Superior temporal gyrus (tissue), 1 donor: ENCODE measurements around the gene SUCLG1.
A peak's percentile ranks its signal among the peaks of the same experiment; 100 is the strongest.

Experiments used
- DNase-seq: peaks from one replicate; pipeline ENCODE4 v3.0.0-alpha.2; 2016; ENCODE audit errors: extremely low spot score

The SUCLG1 gene

DNA sequence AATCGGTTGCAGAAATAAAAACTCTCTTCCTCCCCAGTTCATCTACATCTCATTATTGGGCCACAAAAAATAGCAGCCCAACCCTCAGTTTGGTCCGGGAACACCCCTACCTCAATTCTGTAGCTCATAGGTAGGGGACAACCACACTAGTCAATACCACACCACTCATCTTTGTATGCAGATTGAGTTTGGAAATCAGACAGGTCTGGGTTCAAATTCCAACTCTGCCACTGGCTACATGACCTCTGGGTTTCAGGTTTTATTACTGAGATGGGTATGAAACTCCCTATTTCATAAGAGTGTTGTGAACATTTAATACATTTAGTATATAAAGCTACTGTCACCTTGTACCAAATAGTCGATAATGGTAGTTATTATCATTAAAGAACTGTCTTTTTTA is 2.2 kb upstream of the SUCLG1 start:
- no peak for DNase-seq

DNA sequence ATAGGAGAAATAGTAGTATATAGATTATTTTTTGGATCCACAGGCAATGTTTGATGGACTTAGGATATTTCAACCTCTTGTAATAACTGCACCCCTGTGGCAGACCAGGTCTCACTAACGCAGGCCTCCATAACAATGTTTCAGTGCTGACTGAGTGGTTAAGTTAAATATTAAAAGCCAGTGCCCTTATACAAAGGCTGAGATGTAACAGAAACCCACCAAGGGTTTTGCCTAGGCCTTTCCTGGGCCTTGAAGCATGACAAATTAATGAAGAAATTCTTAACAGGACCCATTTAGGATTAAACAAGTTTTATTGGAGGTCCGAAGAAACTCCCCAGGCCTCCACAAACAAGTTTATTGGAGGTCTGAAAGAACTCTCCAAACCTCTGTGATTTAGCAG is 1.6 kb upstream of the SUCLG1 start:
- no peak for DNase-seq

DNA sequence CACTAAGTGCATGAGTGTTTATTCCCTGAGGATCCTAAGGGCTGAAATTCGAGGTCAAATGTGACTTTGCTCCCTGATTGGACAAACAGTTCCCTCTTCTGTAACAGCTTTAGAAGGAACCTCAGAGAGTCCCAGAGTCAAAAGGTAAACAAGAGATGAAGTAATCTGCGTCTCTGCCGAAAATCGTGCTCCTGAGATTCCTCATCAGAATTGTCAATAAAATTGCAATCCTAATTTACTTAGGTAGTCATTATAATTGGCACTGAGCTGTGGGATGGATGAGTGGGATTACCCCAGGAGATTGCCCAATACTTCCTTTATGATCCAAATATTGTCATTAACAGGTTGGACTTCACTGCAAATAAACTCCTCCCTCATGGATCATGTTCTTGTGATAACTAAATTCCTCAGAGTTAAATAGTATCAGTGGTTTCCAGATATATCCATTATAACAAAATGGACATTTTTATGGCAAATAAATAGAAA is 907 bp upstream of the SUCLG1 start:
- no peak for DNase-seq

DNA sequence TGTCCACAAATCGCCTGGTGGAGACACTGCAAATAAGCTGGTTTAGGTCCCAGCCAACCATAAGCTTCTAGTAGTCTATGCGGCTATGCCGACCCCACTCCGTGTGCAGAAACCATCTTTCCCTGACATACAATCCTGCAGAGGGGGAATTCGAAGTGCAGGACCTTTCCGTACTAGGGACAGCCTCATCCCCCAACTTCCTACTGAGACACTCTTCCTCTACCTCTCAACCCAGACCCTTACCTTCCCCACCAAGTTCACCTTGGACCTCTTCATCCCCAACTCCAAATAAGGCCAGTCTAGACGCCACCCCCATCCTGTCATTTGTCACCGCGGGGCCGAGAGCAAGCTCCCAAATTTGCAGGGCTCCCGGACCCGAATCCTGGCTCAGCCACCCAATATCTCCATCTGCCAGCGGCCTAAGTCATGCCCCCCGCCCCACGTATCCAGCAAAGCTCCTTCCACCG is 496 bp downstream of the SUCLG1 start:
- no peak for DNase-seq

DNA sequence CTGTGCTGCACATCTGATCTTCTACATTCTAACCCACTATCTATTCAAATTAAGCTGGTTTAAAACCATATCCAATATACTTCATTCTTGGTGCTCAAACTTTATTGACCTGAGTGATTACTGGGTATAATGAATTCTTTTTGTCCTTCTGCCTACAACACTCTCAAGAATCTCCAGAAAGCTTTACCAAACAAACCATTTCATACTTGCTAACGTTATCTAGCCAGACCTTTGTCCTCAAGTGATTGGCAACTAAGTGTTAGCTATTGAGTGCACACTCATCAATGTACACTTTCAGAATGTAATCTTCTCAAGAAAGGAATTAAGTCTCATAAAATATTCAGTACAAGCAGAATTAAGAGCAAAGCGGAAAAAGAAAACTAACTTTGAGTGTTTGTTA is 1.4 kb downstream of the SUCLG1 start:
- no peak for DNase-seq

DNA sequence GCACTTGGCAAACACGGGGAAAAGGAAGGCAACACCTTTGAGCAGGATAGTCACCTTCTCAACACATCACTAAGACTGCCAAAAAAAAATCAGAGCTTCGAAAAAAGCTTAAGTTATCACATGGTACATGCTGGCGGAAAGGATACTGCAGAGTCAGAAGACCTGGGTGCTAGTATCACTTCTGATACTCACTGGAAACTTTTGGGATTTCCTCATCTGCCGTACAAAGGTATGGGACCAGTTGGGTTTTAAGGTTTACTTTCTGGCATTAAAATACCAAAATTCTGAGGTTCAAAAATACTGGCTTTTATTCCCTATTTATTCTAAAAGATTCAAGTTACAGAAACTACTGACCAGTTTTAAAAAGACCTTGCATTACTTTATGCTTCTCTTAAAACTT is 2.9 kb downstream of the SUCLG1 start:
- no peak for DNase-seq

DNA sequence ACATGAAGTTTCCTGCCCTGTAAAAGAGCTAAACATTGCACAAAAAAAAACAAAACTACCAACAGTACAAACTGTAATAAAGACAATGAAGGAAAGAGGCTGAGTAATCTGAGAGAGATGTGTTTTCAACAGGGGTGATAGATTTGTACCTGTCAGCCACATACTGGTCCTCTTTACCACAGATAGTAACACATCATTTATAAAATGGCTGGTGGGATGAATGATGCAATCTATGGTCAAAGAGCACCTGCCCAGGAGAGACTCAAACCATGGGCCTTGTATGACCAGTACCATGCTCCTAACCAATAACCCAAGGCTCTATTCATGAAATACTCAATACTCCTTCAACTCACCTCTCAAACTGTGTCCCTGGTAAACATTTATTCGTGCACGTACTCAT is 4.5 kb downstream of the SUCLG1 start:
- DNase-seq: no peak

DNA sequence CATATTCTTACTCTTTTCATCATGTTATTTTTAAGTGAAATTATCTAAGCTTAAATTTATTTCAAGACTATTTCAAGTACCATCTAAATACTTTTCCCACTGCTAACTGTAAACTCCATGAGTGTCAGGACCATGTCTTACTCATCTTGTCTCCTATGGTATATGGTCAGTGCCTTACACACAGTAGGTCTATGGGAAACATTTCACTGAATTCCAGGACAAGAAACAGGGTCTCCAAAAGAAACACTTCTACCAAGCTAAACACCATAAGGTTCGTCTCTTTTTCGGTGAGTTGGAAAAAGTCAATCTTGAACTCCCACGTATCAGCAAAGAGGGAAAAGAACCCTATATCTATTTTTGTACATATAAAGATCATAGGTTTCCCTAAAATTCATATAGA is 6.5 kb downstream of the SUCLG1 start:
- DNase-seq: no peak

DNA sequence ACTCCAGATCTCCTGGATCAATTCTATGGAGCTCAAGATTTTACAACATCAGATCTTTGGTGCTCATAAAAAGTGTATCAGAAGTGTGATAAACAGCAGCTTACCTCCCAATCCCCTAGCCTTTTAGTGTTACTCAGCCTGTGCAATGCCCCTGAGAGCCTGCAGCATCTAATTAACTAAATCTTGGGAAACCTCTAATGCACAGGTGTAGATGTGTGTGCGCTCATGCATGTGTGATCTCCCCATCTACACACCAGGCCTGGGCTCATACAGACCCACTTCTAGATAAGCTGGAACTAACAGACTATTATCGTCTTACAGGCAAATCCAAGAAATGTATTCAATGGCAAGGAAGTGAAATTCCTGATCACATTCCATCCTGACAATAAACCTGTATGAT is 7.5 kb downstream of the SUCLG1 start:
- DNase-seq: no peak

DNA sequence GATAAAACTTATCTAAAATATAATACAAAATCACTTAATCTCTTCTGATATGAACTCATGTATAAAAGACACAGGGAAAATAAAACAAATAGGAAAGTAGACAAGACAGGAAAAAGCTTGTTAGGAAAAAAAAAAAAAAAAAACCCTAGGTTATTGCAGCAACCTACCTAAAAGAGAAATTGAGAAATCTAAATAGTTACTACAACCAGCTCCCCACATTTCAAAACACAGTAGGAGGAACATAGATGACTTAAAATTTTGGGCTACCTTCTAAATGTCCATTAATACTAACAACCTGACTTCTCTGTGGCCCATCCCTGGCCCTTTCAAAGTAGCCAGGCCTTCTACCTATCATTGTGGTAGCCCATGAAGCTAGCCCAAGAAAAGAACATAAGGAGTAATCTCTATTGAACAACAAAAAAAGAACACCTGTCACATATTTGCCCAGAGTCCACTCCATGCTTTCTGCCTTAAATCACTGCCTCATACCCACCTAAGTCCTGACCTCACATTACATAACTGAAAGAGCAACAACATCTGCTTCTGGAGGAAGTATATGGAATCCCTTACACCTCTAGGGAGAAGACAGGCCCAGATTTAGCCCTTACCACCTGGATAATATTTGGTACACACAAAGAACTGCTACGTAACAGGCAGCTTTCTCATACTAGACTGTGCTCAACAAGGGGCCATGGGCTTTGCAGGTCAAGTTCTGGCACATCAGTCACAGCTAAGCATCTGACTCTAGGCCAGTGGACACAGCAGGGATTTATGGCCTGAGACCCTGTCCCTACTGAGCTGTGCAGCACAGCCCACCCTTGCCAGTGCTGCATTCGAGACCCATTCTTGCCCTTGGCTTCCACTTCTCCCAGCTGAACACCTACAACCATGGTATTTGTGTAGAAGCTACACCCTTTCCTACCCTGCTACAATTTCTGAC is 8.5 kb downstream of the SUCLG1 start:
- no peak for DNase-seq

DNA sequence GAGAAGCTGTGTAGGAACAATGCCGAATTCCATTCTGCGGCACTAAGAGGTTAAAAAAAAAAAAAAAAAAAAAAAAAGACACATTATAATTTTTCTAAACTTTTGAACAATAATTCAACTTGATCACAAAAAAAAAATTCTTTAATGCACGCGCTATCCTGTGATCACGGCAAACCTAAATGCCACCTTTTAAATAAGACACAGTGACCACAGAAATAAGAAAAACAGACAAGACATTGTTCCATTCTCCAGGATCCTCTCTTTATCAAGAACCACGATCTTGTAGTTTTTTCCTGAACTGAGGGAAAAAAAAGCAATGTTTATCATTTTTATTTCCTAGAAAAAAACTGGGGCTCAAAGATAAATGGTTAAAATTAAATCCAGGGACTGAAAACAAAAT is 9.4 kb downstream of the SUCLG1 start:
- no peak for DNase-seq

DNA sequence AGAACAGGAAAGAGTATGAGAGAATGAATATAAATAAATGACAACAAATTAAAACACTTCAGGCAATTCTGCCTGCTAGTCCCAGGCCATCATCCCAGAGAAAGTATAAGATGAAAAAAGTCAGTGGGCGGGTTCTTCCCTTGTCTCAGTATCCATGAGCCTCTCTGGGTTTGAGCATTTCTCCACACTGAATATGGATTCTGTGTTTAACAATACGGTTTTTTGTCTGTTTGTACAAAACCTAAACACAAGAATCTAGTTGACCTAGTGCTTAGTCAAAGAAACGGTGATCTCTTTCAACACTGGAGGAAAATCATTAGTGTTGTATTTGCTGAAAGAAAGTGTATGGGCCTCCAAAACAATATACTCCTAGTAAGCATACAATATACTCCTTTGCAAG is 10.0 kb downstream of the SUCLG1 start:
- DNase-seq: no peak

DNA sequence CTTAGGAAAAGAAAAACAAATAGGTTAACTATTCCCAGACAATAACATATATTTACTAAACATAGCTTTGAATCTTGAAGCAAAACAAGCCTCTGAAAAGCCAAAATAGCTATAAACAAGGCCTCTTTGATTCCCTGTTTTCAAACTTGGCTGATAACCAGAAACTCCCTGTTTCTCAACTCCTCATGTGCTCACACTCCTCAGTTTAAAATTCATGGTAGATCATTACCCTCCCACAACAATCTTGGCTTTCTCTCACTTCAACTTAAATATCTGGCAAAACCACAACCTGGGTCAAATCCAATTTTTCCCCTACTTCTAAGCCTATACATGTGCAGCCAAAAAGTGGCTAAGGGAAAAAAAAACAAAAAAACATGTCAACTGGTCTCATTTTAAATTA is 15.6 kb downstream of the SUCLG1 start:
- peak; percentile 78 for DNase-seq

DNA sequence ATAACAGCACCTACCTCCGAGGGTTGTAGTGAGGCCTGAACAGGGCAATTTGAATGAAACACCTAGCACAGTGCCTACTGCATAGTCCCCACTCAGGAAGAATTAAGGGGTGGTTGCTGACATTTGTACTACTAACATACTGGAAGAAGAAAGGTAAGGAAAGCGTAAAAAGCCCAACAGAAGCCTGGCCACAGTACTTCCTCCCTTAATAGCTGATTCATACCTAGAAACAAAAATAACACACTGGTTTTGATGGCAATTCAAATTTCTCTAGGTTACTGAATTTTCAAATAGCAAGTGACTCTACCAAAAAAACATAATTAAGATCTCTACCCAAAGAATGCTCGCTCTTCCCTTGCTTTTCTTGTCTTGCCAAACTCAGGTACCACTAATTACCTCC is 16.2 kb downstream of the SUCLG1 start:
- DNase-seq: no peak

DNA sequence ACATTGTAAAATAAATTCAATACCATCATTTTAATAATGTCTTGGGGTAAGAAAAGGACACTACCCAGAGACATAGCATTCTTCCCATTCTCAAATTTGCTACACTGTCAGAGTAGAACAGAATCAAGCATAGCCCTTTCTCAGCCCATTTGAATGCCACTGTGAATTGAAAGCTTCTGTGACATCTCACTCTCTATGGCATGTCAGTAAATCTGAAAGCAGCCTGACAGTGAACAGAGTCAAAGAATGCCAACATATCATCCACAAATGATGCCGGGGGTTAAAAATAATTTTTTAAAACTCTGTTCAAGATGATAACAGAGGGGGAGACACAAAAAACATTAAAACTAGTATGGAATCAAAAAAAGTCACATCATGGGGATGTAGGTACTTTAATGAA is 17.6 kb downstream of the SUCLG1 start:
- DNase-seq: no peak

DNA sequence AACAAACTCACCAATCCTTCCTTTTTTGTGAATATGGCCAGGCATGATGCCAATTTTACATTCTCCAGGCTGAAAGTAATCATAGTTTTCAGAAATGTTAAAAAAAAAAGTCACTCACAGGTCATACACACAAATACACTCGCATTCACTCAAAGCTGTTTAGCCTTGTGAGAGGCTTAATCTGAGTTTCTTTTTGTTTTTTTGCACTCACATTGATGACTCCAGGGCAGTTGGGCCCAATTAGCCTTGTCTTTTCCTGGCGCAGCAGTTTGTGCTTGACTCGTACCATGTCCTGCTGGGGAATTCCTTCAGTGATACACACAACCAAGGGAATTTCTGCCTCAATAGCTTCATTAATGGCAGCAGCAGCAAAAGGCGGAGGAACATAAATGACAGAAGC is 18.0 kb downstream of the SUCLG1 start:
- no peak for DNase-seq

DNA sequence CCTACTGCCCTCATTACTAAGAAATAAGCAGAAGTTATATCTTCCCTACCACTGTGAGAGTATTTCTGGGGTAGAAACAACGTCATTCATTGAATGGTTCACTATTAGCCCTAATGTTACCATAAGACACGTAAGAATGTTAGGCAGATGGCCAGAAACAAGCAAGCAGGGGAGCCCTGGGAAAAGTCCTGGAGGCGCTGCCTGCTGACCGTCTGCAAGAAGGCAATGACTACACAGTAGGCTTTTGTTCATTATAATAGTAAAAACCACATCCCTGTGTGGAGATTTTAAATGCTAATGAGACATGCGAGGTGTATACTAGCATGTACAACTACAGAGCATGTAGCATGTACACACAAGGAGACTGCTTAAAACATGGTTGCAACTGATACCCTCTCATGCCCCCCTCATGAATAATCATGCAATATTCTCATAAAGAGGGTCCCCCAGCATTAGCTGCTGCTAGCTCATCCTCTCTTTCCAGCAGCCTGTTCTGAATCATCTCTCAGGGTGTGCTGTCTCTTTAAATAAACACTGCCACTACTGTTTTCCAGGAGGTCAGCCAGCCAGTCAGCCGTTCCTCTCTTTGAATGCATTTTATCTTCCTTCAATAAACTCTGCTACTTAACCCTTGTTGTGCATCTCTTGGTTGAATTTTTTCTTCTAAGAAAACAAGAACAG is 23.6 kb downstream of the SUCLG1 start:
- peak; percentile 77 for DNase-seq

DNA sequence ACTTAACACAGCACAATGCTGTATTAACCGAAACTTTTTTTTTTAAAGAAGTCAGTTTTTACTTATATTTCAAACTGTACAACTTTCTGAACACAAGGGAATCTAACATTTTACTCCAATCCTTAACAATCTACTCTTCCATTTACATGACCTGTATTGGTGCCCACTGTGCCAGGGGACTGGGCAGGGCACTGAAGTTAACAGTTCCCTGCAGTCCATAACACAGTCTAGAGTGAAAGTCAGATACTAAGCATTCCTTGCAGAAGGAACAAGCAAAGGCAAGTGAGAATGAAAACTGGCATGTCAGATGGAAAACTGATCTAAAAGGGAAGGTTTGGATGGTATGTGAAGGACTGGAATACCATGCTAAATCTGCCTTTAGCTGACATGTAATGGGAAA is 29.8 kb downstream of the SUCLG1 start:
- no peak for DNase-seq

DNA sequence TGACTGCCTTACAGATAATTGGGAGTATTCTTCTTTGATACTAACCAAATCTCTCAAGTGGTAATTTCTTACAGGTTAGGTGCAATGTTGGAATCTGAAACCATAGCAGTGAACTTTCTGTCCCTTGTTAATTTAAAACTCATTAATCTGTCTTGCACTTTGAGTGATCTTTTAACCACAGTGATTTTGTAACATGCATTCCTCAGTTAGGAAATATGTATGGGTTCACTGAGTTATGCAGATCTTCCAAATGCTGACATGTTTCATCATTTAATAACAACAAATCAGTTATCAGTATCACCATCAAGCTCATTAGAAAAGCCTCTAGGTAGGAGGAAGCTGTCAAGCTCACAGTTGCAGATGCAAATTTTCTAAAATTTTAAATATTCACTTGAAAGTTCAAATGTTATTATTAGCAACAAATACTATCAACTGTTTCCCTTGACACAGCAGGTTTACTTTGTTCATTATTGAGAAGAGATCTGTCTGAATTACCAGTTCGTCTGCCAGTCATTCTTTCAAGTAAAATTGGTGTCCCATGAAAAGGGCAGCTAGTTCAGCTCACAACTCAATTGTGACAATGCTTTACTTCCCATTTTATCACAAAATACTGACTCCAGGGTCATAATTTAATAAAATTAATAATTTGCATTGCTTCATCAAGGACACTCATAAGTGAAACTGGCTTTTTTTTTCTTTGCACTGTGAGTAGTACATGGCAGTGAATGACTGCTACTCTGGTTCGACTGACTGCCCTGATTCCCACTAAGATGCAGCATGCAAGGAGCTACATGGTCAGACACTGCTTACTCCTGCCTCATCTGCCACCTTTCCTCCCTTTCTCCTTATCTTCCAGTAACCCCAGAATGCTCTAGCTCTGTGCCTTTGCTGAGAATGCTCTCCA is 31.6 kb downstream of the SUCLG1 start:
- DNase-seq: no peak

DNA sequence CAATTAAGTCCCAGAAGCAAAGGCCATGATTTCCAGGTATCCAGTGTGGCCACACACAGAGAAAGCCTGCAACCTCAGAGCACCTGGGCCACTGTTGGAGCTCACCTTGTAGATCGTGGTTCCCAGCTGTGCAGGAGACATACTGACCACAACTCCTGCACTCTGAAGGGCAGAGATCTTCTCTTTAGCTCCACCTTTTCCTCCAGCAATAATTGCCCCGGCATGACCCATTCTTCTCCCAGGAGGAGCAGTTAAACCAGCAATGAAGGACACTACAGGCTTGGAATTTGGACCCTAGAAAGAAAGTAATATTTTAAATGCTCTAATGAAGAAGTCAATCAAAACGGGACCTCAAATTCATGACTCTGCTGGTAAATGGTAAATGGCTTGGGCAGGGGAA is 33.8 kb downstream of the SUCLG1 start:
- no peak for DNase-seq

DNA sequence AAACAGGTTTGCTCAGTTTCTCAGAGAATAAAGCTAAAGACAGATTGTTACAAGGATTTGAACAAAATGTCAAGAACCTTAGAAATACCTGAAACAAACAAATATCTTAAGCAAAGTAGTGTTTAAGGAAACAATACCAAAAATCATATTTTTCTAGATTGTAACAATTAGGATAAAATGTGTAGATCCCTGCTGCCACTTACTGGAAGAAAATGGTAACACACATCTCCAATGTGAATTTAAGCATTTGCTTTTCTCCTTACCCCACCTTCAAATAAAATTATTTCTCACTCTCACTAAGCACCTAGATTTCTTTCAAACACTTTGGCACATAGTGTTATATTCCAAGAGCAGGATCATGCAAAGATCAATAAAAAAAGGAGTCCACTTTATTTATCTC is 34.9 kb downstream of the SUCLG1 start:
- DNase-seq: peak; percentile 57

DNA sequence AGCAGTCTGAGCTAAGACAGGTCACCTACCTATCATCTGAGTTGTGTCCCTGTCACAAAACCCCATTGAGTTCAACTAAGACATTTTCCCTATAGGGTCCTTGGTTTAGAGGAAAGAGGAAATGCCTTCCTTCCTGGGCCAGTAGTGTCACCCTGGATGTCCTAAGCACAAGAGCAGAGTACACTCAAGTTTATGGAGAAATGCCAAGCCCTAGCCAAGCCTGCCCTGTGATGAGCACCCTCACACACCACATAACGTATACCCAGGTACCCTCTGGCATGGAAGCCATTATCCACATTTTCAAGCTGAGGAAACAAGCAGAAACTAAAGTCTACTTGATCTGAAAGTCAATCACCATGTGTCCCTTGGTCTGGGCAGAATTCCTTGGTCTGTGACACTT is 37.3 kb downstream of the SUCLG1 start:
- DNase-seq: no peak
